UCSD-AML1 (cell line): ENCODE data around the gene C16orf90.
A peak's percentile ranks its signal among the peaks of the same experiment; 100 is the strongest.

Experiments used
- DNase-seq: peaks from one replicate; lab custom pipeline; 2025; ENCODE audit not compliant: unreplicated experiment; lab: John Stamatoyannopoulos, UW

C16orf90 gene

GRCh38 chr16:3467921-3468320, 27.4 kb downstream of the C16orf90 start:
- no peak for DNase-seq

GRCh38 chr16:3467182-3467581, 28.1 kb downstream of the C16orf90 start:
- DNase-seq = no peak

GRCh38 chr16:3465911-3466584, 29.2 kb downstream of the C16orf90 start:
- no peak for DNase-seq

- DNase-seq = no peak
These were observed 30.0 kb downstream of the C16orf90 start for GRCh38 chr16:3465301-3465700.

- peak; percentile 64 for DNase-seq
These were observed 34.1 kb downstream of the C16orf90 start for GRCh38 chr16:3461151-3461550.

- no peak for DNase-seq
These were observed 34.7 kb downstream of the C16orf90 start for GRCh38 chr16:3460585-3460984.

- no peak for DNase-seq
These were observed 35.2 kb downstream of the C16orf90 start for GRCh38 chr16:3460121-3460520.

- DNase-seq = no peak
These were observed 35.7 kb downstream of the C16orf90 start for GRCh38 chr16:3459401-3460090.

- DNase-seq = no peak
These were observed 36.4 kb downstream of the C16orf90 start for GRCh38 chr16:3458852-3459361.

- peak; percentile 31 for DNase-seq
These were observed 36.9 kb downstream of the C16orf90 start for GRCh38 chr16:3458278-3458851.

GRCh38 chr16:3457434-3458252, 37.6 kb downstream of the C16orf90 start:
- DNase-seq = peak; percentile 94

GRCh38 chr16:3454631-3455147, 40.6 kb downstream of the C16orf90 start:
- DNase-seq = no peak

GRCh38 chr16:3454093-3454492, 41.2 kb downstream of the C16orf90 start:
- no peak for DNase-seq

- peak; percentile 63 for DNase-seq
These were observed 51.3 kb downstream of the C16orf90 start for GRCh38 chr16:3444032-3444388.
